WI38 (cell line): ENCODE results near the gene GADD45GIP1.

ENCODE experiments used
- H3K4me3 ChIP-seq: 2 replicates; pipeline ENCODE4 v1.5.1; 2011; ENCODE audit warnings: low read depth, mild to moderate bottlenecking, control low read depth, low read length
- TF ChIP-seq, protein P1 (sequence below): IDR thresholded peaks from 2 replicates; pipeline ENCODE4 v1.5.1; 2012; ENCODE audit warnings: low read depth, mild to moderate bottlenecking, control low read depth, low read length

GADD45GIP1 gene

GRCh38 chr19:12935071-12935470, 22.0 kb downstream of the GADD45GIP1 start:
- TF ChIP-seq, protein P1, sequence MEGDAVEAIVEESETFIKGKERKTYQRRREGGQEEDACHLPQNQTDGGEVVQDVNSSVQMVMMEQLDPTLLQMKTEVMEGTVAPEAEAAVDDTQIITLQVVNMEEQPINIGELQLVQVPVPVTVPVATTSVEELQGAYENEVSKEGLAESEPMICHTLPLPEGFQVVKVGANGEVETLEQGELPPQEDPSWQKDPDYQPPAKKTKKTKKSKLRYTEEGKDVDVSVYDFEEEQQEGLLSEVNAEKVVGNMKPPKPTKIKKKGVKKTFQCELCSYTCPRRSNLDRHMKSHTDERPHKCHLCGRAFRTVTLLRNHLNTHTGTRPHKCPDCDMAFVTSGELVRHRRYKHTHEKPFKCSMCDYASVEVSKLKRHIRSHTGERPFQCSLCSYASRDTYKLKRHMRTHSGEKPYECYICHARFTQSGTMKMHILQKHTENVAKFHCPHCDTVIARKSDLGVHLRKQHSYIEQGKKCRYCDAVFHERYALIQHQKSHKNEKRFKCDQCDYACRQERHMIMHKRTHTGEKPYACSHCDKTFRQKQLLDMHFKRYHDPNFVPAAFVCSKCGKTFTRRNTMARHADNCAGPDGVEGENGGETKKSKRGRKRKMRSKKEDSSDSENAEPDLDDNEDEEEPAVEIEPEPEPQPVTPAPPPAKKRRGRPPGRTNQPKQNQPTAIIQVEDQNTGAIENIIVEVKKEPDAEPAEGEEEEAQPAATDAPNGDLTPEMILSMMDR: no peak
- no peak overlapping the region for H3K4me3 ChIP-seq

DNA sequence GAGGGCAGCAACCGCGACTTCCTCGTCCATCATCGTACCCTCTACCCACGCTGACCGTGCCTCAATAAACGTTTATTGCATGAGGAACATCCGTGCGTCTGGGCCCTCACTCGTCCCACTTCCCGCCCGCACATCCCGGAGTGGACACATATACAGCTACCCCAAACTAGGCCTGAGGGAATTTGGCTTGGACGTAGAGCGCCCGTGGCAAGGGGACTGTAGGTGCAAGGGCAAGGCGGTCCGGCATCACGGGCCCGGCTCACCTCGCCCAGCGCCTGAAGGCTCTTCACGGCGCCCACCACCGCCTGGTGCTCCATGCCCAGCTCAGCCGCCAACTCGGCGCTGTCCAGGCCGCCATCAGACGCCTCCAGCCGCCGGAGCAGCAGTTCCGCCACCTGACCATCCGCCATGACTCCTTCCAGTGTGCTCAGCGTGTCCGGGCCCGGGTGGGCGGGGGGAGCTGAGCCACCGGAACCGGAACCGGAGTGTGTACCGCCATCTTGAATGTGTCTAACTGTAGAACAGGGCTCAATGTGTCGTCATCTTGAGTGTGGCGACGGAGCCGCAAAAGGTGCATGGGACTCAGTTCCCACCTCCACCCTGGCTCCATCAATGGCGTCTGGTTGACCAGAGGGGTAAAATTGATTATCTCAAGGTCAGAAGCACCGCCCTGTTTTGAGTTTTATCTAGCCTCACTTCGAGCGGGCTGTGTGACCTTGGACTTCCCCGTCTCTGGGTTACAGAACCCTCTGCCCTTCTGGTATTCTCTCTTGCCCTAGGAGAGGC, 23.5 kb downstream of the GADD45GIP1 start, which contains the start of gene FARSA:
Gene FARSA (minus strand): TSS at position 425 of the 786 bp plus-strand sequence. CDS start 15 bp downstream, at position 410.
- TF ChIP-seq, protein P1: no peak

DNA sequence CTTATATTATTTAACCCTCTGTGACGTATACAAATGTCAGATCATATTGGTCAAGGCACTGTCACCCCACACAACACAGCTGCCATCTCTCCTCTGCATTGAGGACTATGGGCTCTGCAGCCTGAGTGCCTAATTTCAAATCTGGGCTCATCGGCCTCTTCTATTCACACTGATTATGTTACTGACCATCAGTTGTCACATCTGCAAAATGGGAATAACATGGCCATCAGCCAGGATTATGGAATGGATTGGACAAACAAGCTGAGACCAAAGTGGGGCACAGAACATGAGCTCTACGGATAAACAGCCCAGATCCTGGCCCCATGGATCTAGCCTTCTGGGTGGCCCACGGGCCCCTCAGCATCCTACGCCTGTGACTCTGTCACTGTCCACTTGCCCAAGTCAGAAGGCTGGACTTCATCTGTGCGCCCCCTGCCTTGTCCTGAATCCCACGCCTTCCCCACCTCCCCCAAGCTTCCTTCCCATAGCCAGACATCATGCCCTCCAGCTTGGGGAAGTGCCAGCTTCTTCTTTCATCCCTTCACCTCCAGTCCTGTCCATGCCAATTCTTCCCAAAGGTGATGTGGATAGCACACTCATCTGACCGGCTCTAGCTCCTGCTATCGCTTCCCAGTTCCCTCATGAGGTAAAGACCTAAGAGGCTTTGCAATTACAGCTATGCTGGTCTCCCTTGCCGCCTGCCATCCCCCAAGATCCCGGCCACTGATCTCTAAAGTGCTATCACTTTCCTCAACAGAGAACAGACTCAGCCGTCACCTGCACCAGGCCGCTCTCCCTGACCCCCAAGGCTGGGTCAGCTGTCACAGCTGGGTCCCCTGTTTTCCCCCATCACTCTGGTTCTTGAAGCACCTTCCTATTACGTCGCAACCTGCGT, 24.4 kb downstream of the GADD45GIP1 start:
- TF ChIP-seq, protein P1: no peak
- H3K4me3 ChIP-seq: peak overlapping the region; percentile 97

More for the DNA sequence above, 23.5 kb downstream of the GADD45GIP1 start, which contains the start of gene FARSA:
- peak within 1 kb of the TSS; percentile 97 for H3K4me3 ChIP-seq

DNA sequence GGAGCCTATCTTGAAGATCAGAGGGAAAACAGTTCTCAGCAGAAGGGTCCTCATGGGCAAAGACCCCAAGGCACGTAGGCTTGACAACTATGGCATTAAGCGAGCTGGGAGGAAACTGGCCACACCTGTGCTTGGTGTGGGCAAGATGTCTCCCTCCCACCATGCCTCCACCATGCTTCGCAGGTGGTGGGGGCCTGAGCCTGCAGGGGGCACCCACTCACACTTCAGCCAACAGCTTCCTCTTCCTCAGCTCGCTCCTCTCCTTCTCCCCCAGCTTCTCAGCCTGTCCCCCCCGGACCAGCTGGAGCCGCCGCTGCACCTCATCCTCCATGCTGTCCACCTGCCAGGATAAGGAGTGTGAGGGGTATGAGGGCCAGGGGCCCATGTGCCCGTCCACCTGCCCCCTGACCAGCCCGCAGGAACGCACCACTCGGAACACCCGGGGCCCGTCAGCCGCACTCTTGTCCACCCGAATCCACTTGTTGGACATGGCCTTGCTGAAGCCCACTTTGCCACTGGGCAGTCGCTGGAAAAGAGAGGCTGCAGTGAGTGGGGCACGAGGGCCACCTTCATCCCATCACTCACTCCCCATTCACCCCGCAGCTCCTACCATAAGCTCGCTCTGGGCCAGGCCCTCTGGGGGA, 26.9 kb downstream of the GADD45GIP1 start:
- TF ChIP-seq, protein P1: no peak
- H3K4me3 ChIP-seq: no peak overlapping the region

DNA sequence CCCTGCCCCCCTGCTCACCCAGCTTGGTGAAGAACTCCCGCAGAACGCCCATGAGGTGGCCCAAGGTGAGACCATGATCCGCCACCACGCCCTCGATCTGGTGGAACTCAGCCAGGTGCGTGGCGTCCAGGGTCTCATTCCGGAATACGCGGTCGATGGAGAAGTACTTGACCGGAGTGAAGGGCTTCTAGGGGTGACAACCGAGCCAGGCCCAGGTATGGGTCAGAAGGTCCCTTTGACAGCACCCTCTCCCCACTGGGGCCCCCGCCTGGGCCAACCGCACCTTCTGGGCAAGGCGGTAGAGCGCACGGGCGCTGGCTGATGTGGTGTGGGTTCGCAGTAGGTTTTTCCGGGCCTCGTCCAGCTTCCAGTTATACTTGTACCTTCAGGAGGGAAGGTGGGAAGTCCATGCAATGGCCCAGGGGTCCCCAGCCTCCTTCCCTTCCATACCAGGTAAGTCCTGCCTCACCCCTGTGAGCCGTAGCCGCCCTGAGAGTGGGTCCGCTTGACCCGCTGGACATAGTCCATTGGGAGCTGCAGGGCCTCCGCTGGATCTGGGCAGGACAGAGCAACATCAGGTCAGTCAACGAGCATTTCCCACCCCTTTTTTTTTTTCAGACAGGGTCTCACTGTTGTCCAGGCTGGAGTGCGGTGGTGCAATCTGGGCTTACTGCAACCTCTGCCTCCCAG, 32.3 kb downstream of the GADD45GIP1 start:
- TF ChIP-seq, protein P1: no peak
- H3K4me3 ChIP-seq: no peak overlapping the region

DNA sequence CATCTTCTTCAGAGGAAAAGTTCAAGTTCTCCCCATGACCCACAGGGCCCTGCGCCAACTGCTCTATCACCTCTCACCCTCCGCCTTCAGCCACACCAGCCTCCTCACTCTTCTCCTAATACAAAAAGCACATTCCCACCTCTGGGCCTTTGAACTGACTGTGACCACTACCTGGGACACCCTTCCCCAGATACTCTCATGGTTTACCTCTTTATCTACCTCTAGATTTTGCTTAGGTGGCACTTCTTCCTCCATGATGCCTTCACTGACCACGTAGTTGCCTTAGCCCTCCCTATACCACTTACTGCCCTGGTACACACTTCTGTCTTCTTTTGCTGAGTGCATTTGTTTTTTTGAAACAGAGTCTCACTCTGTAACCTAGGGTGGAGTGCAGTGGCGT, 34.1 kb downstream of the GADD45GIP1 start:
- TF ChIP-seq, protein P1: no peak
- no peak overlapping the region for H3K4me3 ChIP-seq
